Activated gamma-delta T cell treated with anti-CD3 and anti-CD28 coated beads, Interleukin-2, amount 50 U/mL, for 16 hours (primary cell): ENCODE measurements around the gene CACNA2D3.

Source experiments
- DNase-seq: peaks from one replicate; pipeline ENCODE4 v3.0.0-alpha.2; 2020; ENCODE audit warnings: low read depth

Gene CACNA2D3

DNA sequence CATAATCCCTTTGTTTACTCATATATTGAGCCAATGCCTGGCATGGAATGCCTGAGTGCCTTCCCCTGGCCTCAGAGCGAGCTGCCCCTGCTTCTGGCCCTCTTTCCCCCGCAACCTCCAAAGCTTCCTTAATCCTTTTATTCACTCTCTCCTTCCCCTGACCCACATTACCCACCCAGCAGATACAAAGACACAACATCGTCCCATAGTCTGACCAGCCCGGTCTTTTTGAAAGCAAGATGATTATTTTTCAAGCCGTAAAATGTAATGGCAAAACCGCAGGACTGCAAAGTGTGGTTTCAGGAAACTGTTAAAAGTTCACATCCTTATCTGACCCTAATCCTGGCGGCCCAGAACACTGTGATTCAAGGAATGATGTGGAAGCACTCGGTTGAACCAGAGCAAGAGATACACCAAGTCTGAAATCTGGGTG is 883.9 kb downstream of the CACNA2D3 start:
- no peak for DNase-seq

- DNase-seq = no peak
These were observed 885.6 kb downstream of the CACNA2D3 start for GRCh38 chr3:55007971-55008370.

DNA sequence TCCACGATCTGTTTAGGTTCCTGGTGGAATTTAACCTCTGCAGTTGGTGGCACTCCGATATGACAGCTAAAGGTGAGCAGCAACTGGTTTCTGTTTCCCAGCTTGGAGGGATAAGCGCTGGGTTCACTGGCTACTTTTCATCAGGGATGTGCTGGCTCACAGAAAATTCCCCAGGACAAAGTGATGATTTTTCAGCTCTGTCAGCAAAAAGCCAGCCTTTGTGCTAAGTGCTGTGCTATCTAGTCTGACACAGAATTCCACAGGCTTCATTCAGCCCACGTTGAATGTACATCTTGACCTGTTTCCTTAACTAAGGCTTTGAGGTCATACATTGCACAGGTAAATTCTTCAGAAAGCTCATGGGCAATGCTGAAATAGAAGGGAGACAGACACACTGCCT is 887.0 kb downstream of the CACNA2D3 start:
- no peak for DNase-seq

- DNase-seq = no peak
These were observed 889.7 kb downstream of the CACNA2D3 start for GRCh38 chr3:55012091-55012490.

DNA sequence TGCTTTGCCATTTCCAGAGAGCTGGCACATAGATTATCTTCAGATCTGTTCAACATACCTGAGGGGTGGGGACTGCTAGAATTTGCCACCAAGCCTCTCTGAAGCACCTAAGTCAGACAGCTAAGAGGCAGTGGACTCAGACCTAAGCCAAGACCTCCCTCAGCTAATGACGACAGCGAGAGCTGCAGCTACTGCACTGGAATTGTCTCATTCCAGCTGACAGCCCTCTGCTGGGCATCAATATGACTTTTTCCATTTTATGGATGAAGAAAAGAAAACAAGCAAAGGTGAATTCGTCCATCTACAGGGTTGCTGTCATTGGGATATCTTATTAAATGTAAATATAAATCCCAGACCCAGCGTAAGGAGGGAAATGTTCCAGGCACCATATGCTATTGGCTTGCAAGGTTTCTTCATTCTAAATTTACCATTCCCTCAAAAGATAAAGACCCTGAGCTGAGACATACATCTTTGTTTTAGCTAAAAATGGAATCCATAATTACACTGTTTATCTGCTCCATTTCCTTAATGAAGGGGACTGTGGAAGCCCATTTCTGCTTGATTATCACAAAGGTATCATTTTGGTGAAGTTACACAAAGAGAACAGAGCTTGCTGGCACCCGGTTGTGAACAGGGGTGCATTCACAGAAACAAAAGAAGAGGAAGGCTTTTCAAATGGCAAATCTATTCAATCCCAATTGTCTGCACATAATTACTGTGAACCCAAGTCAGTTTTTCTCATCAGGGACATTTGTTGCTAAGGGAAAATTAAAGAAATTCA is 891.0 kb downstream of the CACNA2D3 start:
- no peak for DNase-seq

DNA sequence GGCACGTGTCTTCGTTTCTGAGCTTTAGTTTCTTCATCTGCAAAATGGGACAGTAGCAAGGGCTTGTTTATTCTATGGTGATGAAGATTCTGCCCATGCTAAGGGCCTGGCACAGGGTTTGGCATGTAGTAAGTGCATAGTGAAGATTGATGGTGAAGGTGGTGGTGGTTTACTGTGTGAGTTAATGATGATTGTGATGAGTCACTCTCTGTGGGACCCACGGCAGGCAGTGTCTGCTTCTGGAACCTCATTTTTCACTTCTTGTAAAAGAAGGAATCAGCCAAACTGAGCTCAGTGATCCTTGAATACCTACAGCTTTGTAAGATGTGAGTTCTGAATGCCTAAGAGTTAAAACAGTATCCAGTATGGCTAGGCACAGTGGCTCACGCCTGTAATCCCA is 891.7 kb downstream of the CACNA2D3 start:
- DNase-seq = no peak

DNA sequence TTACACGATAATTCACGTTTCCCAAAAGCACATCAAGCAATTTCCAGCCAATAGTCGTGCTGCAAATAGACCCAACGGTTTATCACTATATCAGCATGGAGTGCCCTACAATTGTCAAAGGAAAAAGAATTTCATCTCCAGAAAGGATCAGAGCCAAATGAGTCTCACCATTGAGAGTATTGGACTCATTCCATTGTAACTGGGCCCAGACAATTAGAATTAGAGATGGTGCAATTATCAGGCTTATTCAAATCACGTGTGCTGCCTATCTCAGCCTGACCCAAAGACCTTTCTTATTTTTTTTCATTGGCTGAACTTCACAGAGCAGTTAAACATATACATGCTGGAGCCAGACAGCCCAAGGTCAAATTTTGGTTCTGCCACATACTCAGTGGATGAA is 892.6 kb downstream of the CACNA2D3 start:
- DNase-seq = no peak

DNA sequence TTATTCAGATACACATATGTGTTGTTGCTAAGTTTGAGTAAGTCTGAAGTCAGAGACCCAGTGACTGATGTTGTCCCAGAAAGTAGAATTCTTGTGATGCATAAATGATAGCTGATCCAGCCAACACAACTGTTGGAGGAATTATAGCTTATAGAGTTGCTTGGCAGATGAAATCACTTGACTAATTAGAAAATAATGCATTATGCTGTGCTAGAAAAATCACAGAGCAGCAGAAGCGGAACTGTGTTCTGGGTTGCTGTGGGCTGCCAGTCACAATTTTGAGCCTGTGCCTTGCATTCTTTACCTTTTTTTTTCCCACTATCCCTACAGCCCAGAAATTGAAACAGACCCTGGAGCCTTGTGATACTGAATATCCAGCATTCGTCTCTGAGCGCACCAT is 895.5 kb downstream of the CACNA2D3 start:
- no peak for DNase-seq

- no peak for DNase-seq
These were observed 908.6 kb downstream of the CACNA2D3 start for GRCh38 chr3:55030938-55031337.

- no peak for DNase-seq
These were observed 914.7 kb downstream of the CACNA2D3 start for GRCh38 chr3:55036883-55037577.

GRCh38 chr3:55042591-55042990 is 920.2 kb downstream of the CACNA2D3 start:
- no peak for DNase-seq

DNA sequence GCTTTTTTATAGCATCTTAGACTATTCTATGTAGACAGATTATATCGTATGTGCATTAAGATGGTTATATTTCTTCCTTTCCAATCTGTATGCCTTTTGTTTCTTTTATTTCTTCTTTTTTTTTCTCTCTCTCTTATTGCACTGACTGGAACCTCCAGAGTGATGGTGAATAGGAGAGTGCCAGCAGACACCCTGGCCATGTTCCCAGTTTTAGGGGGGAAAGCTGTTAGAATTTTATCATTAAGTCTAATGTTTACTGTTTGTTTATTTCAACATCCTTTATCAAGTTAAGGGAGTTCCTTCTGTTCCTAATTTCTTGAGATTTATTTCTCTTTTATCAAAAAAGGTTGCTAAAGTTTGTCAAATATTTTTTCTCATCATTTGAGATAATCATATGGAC is 922.1 kb downstream of the CACNA2D3 start:
- DNase-seq = no peak

- DNase-seq = no peak
These were observed 936.8 kb downstream of the CACNA2D3 start for GRCh38 chr3:55059027-55059629.

- DNase-seq = no peak
These were observed 938.8 kb downstream of the CACNA2D3 start for GRCh38 chr3:55060896-55061719.

DNA sequence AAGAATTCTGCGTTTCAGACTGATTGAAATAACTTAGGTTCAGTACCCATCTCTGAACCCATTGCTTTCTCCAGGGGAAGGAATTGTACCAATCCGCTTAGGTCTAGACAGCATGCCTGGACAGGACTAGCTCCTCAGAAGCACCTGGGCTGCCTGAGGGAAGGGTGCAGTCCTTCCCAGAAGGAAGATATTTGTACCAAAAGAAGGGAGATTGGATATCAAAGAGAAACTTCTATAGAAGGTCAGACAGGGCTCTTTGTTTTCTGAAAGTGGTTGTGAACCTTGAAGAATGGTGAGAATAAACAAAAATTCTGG is 939.3 kb downstream of the CACNA2D3 start:
- DNase-seq = no peak

GRCh38 chr3:55064164-55064563 is 941.8 kb downstream of the CACNA2D3 start:
- no peak for DNase-seq

DNA sequence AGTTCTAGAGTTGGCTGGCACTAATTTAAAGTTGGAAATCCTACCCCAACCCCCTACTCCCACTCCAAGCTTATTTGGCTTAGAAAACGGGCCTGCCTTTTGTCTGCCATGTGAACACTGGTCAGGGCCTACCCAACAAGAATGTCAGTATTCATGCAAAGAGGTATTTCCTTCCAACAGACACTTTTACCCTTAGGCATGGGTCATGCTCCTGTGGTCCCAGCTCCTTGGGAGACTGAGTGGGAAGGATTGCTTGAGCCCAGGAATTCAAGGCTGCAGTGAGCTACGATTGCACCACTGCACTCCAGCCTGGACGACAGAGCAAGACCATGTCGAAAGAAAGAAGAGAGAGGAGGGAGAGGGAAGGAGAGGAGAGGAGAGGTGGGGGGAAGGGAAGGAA is 943.0 kb downstream of the CACNA2D3 start:
- DNase-seq = no peak

DNA sequence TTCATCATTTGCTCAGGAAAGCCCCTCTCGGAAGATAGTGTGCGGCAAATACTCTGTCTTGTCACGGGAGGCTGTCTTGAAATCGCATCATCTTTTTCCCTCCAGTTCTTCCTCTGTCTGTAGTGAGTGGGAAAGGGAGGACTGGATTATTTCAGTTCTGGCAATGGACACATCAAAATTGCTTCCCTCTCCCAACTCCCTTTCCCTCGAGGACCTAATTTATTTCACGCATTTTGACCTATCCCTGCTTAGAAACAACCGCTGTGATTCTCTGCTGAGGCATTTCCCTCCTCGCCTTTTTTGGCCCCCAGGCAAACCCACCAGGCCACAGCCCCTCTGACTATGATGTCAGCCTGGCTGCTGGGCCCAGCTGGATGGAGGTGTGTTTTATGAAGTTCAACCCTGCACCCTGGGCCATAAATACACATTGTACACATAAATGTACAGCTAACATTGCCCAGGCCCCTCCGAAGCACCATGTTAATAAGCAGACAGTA is 944.2 kb downstream of the CACNA2D3 start:
- no peak for DNase-seq

GRCh38 chr3:55069950-55070349 is 947.6 kb downstream of the CACNA2D3 start:
- DNase-seq = no peak

DNA sequence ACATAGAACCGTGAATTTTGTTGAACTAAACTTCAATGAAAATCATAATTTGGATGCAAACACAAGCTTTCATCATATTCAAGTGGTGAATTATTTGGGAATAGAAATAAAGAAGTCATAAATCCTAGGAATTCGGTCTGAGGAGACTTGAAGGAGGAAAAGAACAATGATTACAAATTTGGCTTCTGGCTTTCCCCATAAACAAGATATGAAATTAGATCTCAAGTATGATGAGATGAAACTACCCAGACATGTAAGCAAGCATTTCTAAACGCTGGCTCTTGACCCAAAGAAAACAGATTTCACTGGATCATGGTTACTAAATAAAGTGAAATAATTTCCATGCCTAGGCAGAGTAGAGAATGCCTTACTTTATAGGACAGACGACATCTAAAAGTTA is 952.4 kb downstream of the CACNA2D3 start:
- no peak for DNase-seq

- DNase-seq = no peak
These were observed 953.5 kb downstream of the CACNA2D3 start for GRCh38 chr3:55075846-55076245.

DNA sequence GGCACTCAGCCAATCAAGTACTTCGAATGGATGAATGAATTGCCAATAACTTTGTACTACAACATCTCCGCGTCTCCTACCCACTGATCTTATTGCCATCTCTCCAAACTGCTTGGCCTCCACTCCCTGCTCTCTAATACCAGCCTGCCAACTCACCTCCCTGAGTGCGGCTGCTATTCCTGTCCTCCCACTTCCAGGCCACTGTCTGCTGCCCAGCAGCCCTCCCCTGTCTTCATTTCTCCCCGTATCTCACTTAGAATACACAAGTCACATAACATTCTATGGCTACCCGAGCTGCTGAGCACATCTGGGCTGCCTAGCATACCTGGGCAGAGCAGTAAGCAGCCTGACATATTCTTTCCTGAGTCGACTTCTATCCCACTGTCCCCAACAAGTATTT is 955.4 kb downstream of the CACNA2D3 start:
- DNase-seq = no peak
